Hepatocyte (in vitro differentiated cells): ENCODE measurements around the gene ATAD3B.

Source experiments
- CTCF ChIP-seq: fragments of 200-600 bp; sonication (generic); IDR thresholded peaks from 2 replicates; pipeline ENCODE4 v1.5.1; 2016; ENCODE audit warnings: antibody characterized with exemption, mild to moderate bottlenecking; ENCODE audit not compliant: poor library complexity
- EZH2 ChIP-seq: fragments of 200-600 bp; sonication (generic); IDR thresholded peaks from 2 replicates; pipeline ENCODE4 v1.6.1; 2016; ENCODE audit warnings: antibody characterized with exemption, mild to moderate bottlenecking, borderline replicate concordance

GRCh38 chr1:1440262-1441001, 31.1 kb upstream of the ATAD3B start:
- TF ChIP-seq CTCF (no peak), EZH2 (no peak)
